Measurements from ENCODE around the gene ZNF879.

Gene ZNF879

GRCh38 chr5:179023528-179024189 is at the start of gene ZNF879:
TSS of gene ZNF879 (plus strand) at chr5:179023804. CDS start at chr5:179025005, 1,201 bp downstream.
- no peaks in the 10 kb centered on the region for H3K27me3 ChIP-seq (ENCODE audit: control insufficient read depth, insufficient read depth, low read length)
- H3K4me3 ChIP-seq (ENCODE audit: low read depth, low read length) = peak within 1 kb of the TSS; percentile 66
- H3K9ac ChIP-seq (ENCODE audit: low read depth, low read length) = peak within 1 kb of the TSS; percentile 73
- H3K9me3 ChIP-seq (ENCODE audit: control insufficient read depth, insufficient read depth, low read length) = peaks cover 10% of the 10 kb centered on the region
- H3K4me1 ChIP-seq (ENCODE audit: control insufficient read depth, insufficient read depth, low read length) = no peaks in the 10 kb centered on the region
- peaks cover 9% of the 10 kb centered on the region for H3K36me3 ChIP-seq (ENCODE audit: control insufficient read depth, insufficient read depth, low read length)

- no peak overlapping the region for H3K9ac ChIP-seq (ENCODE audit: low read depth, low read length)
- H3K4me1 ChIP-seq (ENCODE audit: control insufficient read depth, insufficient read depth, low read length) = no peaks in the 10 kb centered on the region
- no peak overlapping the region for H3K4me3 ChIP-seq (ENCODE audit: low read depth, low read length)
- peaks cover 18% of the 10 kb centered on the region for H3K9me3 ChIP-seq (ENCODE audit: control insufficient read depth, insufficient read depth, low read length)
- H3K27me3 ChIP-seq (ENCODE audit: control insufficient read depth, insufficient read depth, low read length) = no peaks in the 10 kb centered on the region
- H3K36me3 ChIP-seq (ENCODE audit: control insufficient read depth, insufficient read depth, low read length) = no peaks in the 10 kb centered on the region
Observed at GRCh38 chr5:178981381-178981780, 42.2 kb upstream of the ZNF879 start.

- Histone ChIP-seq H3K9me3 (ENCODE audit: control insufficient read depth, insufficient read depth, low read length) (peaks cover 6% of the 10 kb centered on the region), H3K4me3 (ENCODE audit: low read depth, low read length) (no peak overlapping the region), H3K27me3 (ENCODE audit: control insufficient read depth, insufficient read depth, low read length) (no peaks in the 10 kb centered on the region), H3K4me1 (ENCODE audit: control insufficient read depth, insufficient read depth, low read length) (no peaks in the 10 kb centered on the region), H3K9ac (ENCODE audit: low read depth, low read length) (no peak overlapping the region), H3K36me3 (ENCODE audit: control insufficient read depth, insufficient read depth, low read length) (no peaks in the 10 kb centered on the region)
Observed at GRCh38 chr5:178982941-178983340, 40.7 kb upstream of the ZNF879 start.

- H3K4me1 ChIP-seq (ENCODE audit: control insufficient read depth, insufficient read depth, low read length) = no peaks in the 10 kb centered on the region
- no peak overlapping the region for H3K9ac ChIP-seq (ENCODE audit: low read depth, low read length)
- peaks cover 10% of the 10 kb centered on the region for H3K9me3 ChIP-seq (ENCODE audit: control insufficient read depth, insufficient read depth, low read length)
- no peak overlapping the region for H3K4me3 ChIP-seq (ENCODE audit: low read depth, low read length)
- H3K27me3 ChIP-seq (ENCODE audit: control insufficient read depth, insufficient read depth, low read length) = no peaks in the 10 kb centered on the region
- H3K36me3 ChIP-seq (ENCODE audit: control insufficient read depth, insufficient read depth, low read length) = no peaks in the 10 kb centered on the region
Observed at GRCh38 chr5:178983728-178984127, 39.9 kb upstream of the ZNF879 start.

- Histone ChIP-seq H3K36me3 (ENCODE audit: control insufficient read depth, insufficient read depth, low read length) (no peaks in the 10 kb centered on the region), H3K27me3 (ENCODE audit: control insufficient read depth, insufficient read depth, low read length) (no peaks in the 10 kb centered on the region), H3K4me1 (ENCODE audit: control insufficient read depth, insufficient read depth, low read length) (no peaks in the 10 kb centered on the region), H3K4me3 (ENCODE audit: low read depth, low read length) (no peak overlapping the region), H3K9ac (ENCODE audit: low read depth, low read length) (no peak overlapping the region), H3K9me3 (ENCODE audit: control insufficient read depth, insufficient read depth, low read length) (peaks cover 10% of the 10 kb centered on the region)
Observed at GRCh38 chr5:178984145-178985072, 39.2 kb upstream of the ZNF879 start.

GRCh38 chr5:178986326-178986960 is 37.2 kb upstream of the ZNF879 start:
- H3K36me3 ChIP-seq (ENCODE audit: control insufficient read depth, insufficient read depth, low read length) = no peaks in the 10 kb centered on the region
- H3K4me1 ChIP-seq (ENCODE audit: control insufficient read depth, insufficient read depth, low read length) = no peaks in the 10 kb centered on the region
- H3K4me3 ChIP-seq (ENCODE audit: low read depth, low read length) = no peak overlapping the region
- H3K27me3 ChIP-seq (ENCODE audit: control insufficient read depth, insufficient read depth, low read length) = no peaks in the 10 kb centered on the region
- peaks cover 7% of the 10 kb centered on the region for H3K9me3 ChIP-seq (ENCODE audit: control insufficient read depth, insufficient read depth, low read length)
- no peak overlapping the region for H3K9ac ChIP-seq (ENCODE audit: low read depth, low read length)

GRCh38 chr5:178988436-178989220 is 35.0 kb upstream of the ZNF879 start:
- Histone ChIP-seq H3K9ac (ENCODE audit: low read depth, low read length) (no peak overlapping the region), H3K9me3 (ENCODE audit: control insufficient read depth, insufficient read depth, low read length) (peaks cover 5% of the 10 kb centered on the region), H3K4me1 (ENCODE audit: control insufficient read depth, insufficient read depth, low read length) (no peaks in the 10 kb centered on the region), H3K4me3 (ENCODE audit: low read depth, low read length) (no peak overlapping the region), H3K36me3 (ENCODE audit: control insufficient read depth, insufficient read depth, low read length) (no peaks in the 10 kb centered on the region), H3K27me3 (ENCODE audit: control insufficient read depth, insufficient read depth, low read length) (peaks cover 8% of the 10 kb centered on the region)

- Histone ChIP-seq H3K27me3 (ENCODE audit: control insufficient read depth, insufficient read depth, low read length) (peaks cover 15% of the 10 kb centered on the region), H3K4me1 (ENCODE audit: control insufficient read depth, insufficient read depth, low read length) (no peaks in the 10 kb centered on the region), H3K36me3 (ENCODE audit: control insufficient read depth, insufficient read depth, low read length) (no peaks in the 10 kb centered on the region), H3K9me3 (ENCODE audit: control insufficient read depth, insufficient read depth, low read length) (peaks cover 5% of the 10 kb centered on the region), H3K4me3 (ENCODE audit: low read depth, low read length) (no peak overlapping the region), H3K9ac (ENCODE audit: low read depth, low read length) (no peak overlapping the region)
Observed at GRCh38 chr5:178989311-178989710, 34.3 kb upstream of the ZNF879 start.

- no peaks in the 10 kb centered on the region for H3K36me3 ChIP-seq (ENCODE audit: control insufficient read depth, insufficient read depth, low read length)
- H3K27me3 ChIP-seq (ENCODE audit: control insufficient read depth, insufficient read depth, low read length) = peaks cover 23% of the 10 kb centered on the region
- H3K9ac ChIP-seq (ENCODE audit: low read depth, low read length) = no peak overlapping the region
- H3K9me3 ChIP-seq (ENCODE audit: control insufficient read depth, insufficient read depth, low read length) = peaks cover 5% of the 10 kb centered on the region
- H3K4me1 ChIP-seq (ENCODE audit: control insufficient read depth, insufficient read depth, low read length) = no peaks in the 10 kb centered on the region
- no peak overlapping the region for H3K4me3 ChIP-seq (ENCODE audit: low read depth, low read length)
Observed at GRCh38 chr5:178990491-178990890, 33.1 kb upstream of the ZNF879 start.

- H3K36me3 ChIP-seq (ENCODE audit: control insufficient read depth, insufficient read depth, low read length) = no peaks in the 10 kb centered on the region
- no peak overlapping the region for H3K9ac ChIP-seq (ENCODE audit: low read depth, low read length)
- peaks cover 31% of the 10 kb centered on the region for H3K27me3 ChIP-seq (ENCODE audit: control insufficient read depth, insufficient read depth, low read length)
- H3K4me1 ChIP-seq (ENCODE audit: control insufficient read depth, insufficient read depth, low read length) = no peaks in the 10 kb centered on the region
- peaks cover 5% of the 10 kb centered on the region for H3K9me3 ChIP-seq (ENCODE audit: control insufficient read depth, insufficient read depth, low read length)
- no peak overlapping the region for H3K4me3 ChIP-seq (ENCODE audit: low read depth, low read length)
Observed at GRCh38 chr5:178991190-178992145, 32.1 kb upstream of the ZNF879 start.

All from iPS-15b (cell line).